HL-60/S4 treated with retinoic acid at 250 ng/mL for 4 days and 3 days (cell line): ENCODE measurements around the gene PRR13.
"Not testable (repeated sequence)": the region's sequence is repeated elsewhere in the genome, so short reads cannot be mapped to it uniquely, and the experiment has no call there.

Source experiments
- in situ Hi-C: fragments of 300-500 bp; cut with MboI; formaldehyde crosslinking; loops from 2 replicates; pipeline ENCODE4 v1.7.0; 2022; ENCODE audit warnings: low sequenced_read_pairs

PRR13 gene

GRCh38 chr12:53467082-53467481 lies 25.5 kb downstream of the PRR13 start:
- in situ Hi-C loops, result no loop called here

GRCh38 chr12:53467880-53468279 lies 26.3 kb downstream of the PRR13 start:
- in situ Hi-C loops, result no loop called here

GRCh38 chr12:53468282-53468681 lies 26.7 kb downstream of the PRR13 start:
- in situ Hi-C loops, result no loop called here

- in situ Hi-C loops, result no loop called here
These were observed 30.6 kb downstream of the PRR13 start for GRCh38 chr12:53472056-53472582.

GRCh38 chr12:53474077-53474476 lies 32.5 kb downstream of the PRR13 start:
- in situ Hi-C loops, result no loop called here

GRCh38 chr12:53474819-53475218 lies 33.3 kb downstream of the PRR13 start:
- in situ Hi-C loops, result no loop called here

GRCh38 chr12:53476769-53477209 lies 35.3 kb downstream of the PRR13 start:
- in situ Hi-C loops, result no loop called here

GRCh38 chr12:53478865-53479264 lies 37.3 kb downstream of the PRR13 start:
- in situ Hi-C loops, result no loop called here

- in situ Hi-C loops, result no loop called here
These were observed 37.8 kb downstream of the PRR13 start for GRCh38 chr12:53479331-53479730.

- in situ Hi-C loops, result no loop called here
These were observed 39.2 kb downstream of the PRR13 start for GRCh38 chr12:53480491-53481442.

- in situ Hi-C loops, result not testable (repeated sequence)
These were observed 39.9 kb downstream of the PRR13 start for GRCh38 chr12:53481458-53481857.

GRCh38 chr12:53481939-53482586 lies 40.5 kb downstream of the PRR13 start:
- in situ Hi-C loops, result no loop called here

- in situ Hi-C loops, result no loop called here
These were observed 41.2 kb downstream of the PRR13 start for GRCh38 chr12:53482626-53483168.

- in situ Hi-C loops, result no loop called here
These were observed 41.9 kb downstream of the PRR13 start for GRCh38 chr12:53483225-53483978.

GRCh38 chr12:53483979-53484377 lies 42.4 kb downstream of the PRR13 start:
- in situ Hi-C loops, result no loop called here

- in situ Hi-C loops, result no loop called here
These were observed 43.4 kb downstream of the PRR13 start for GRCh38 chr12:53484686-53485575.

GRCh38 chr12:53485955-53486735 lies 44.6 kb downstream of the PRR13 start:
- in situ Hi-C loops, result no loop called here

- in situ Hi-C loops, result no loop called here
These were observed 45.4 kb downstream of the PRR13 start for GRCh38 chr12:53486736-53487487.
